Keratinocyte (primary cell): ENCODE results near the gene SMIM36. TPM values are rescaled to one million over a fixed set of nuclear protein-coding genes. Genes with fewer than 3 reads are reported as not detected.

Source experiments
- DNase-seq: peaks from one replicate; pipeline ENCODE4 v3.0.0-alpha.2; 2011; ENCODE audit warnings: low read depth, missing footprints, low spot score
- FAIRE-seq: peaks from 2 replicates; lab custom pipeline; 2011; peaks lifted over from hg19 to GRCh38; lab: Jason Lieb, UNC
- H2AFZ ChIP-seq: 2 replicates; pipeline ENCODE4 v1.6.0; 2012; ENCODE audit warnings: low read length, control low read depth, inconsistent platforms; ENCODE audit not compliant: control insufficient read depth
- H3K27ac ChIP-seq: 2 replicates; pipeline ENCODE4 v1.5.1; 2011; ENCODE audit warnings: low read length; ENCODE audit not compliant: control insufficient read depth, insufficient read depth
- H3K27me3 ChIP-seq: 3 replicates; pipeline ENCODE4 v1.6.0; 2011; ENCODE audit warnings: low read length; ENCODE audit not compliant: control insufficient read depth, insufficient read depth; ENCODE audit errors: extremely low read depth
- H3K36me3 ChIP-seq, 2 experiments: 2 replicates in 1 of 2; 3 replicates in 1 of 2; pipeline ENCODE4 v1.5.1; 2011; ENCODE audit warnings: low read length in 2 of 2, mild to moderate bottlenecking in 1 of 2; ENCODE audit not compliant: control insufficient read depth in 2 of 2, insufficient read depth in 2 of 2; ENCODE audit errors: extremely low read depth in 1 of 2
- H3K4me1 ChIP-seq: 3 replicates; pipeline ENCODE4 v1.5.1; 2011; ENCODE audit warnings: low read length; ENCODE audit not compliant: control insufficient read depth, insufficient read depth; ENCODE audit errors: extremely low read depth
- H3K4me2 ChIP-seq: 3 replicates; pipeline ENCODE4 v1.6.0; 2011; ENCODE audit warnings: low read depth, low read length; ENCODE audit not compliant: control insufficient read depth, insufficient read depth; ENCODE audit errors: extremely low read depth
- H3K4me3 ChIP-seq, 3 experiments: fragments of 200-600 bp in 1 of 3; sonication (generic) in 1 of 3; 2 replicates in 2 of 3; 3 replicates in 1 of 3; pipeline ENCODE4 v1.5.1; 2011 to 2016; ENCODE audit warnings: low read length in 3 of 3, mild to moderate bottlenecking in 3 of 3, control low read depth in 2 of 3, inconsistent platforms in 1 of 3, low read depth in 1 of 3, mixed read lengths in 1 of 3, mixed run types in 1 of 3, moderate library complexity in 1 of 3; ENCODE audit not compliant: control insufficient read depth in 2 of 3, insufficient read depth in 2 of 3; ENCODE audit errors: extremely low read depth in 1 of 3
- H3K79me2 ChIP-seq: 2 replicates; pipeline ENCODE4 v1.6.0; 2012; ENCODE audit warnings: low read length; ENCODE audit not compliant: control insufficient read depth, insufficient read depth
- H3K9ac ChIP-seq: 3 replicates; pipeline ENCODE4 v1.6.0; 2011; ENCODE audit warnings: low read length; ENCODE audit not compliant: control insufficient read depth, insufficient read depth; ENCODE audit errors: extremely low read depth
- H3K9me1 ChIP-seq: 3 replicates; pipeline ENCODE4 v1.6.0; 2011; ENCODE audit warnings: low read length; ENCODE audit not compliant: control insufficient read depth, insufficient read depth; ENCODE audit errors: extremely low read depth
- H3K9me3 ChIP-seq: 2 replicates; pipeline ENCODE4 v1.5.1; 2012; ENCODE audit warnings: low read depth, low read length; ENCODE audit not compliant: control insufficient read depth
- H4K20me1 ChIP-seq: 3 replicates; pipeline ENCODE4 v1.6.0; 2011; ENCODE audit warnings: low read length; ENCODE audit not compliant: control insufficient read depth, insufficient read depth; ENCODE audit errors: extremely low read depth
- EZH2 ChIP-seq: IDR thresholded peaks from one replicate; pipeline ENCODE4 v1.6.1; 2012; ENCODE audit warnings: inconsistent platforms, mild to moderate bottlenecking, low read length, moderate library complexity
- dilution Hi-C: fragments of 300-500 bp; cut with MboI; formaldehyde crosslinking; loops from one replicate; pipeline ENCODE4 v1.7.0; 2020; ENCODE audit warnings: low sequenced_read_pairs; ENCODE audit not compliant: extremely low pct_ligation_motif_present
- polyA plus RNA-seq, 5 experiments: library from polyadenylated mRNA; depleted of rRNA in 3 of 5; stranded (reverse) in 3 of 5; stranded (forward) in 1 of 5; unstranded in 1 of 5; fragments of >200 nt; gene quantifications; 1 replicate in 1 of 5; 2 replicates in 3 of 5; 3 replicates in 1 of 5; pipeline versions ENCODE4 v1.2.1 to v1.2.3, GENCODE V29; 2011 to 2012; ENCODE audit warnings: missing spikeins in 2 of 5, low read depth in 1 of 5, low replicate concordance in 1 of 5
- TF ChIP-seq, protein P1 (sequence below), 3 experiments: IDR thresholded peaks in 1 of 3; conservative IDR thresholded peaks in 1 of 3; optimal IDR thresholded peaks in 1 of 3; 2 replicates in 2 of 3; 3 replicates in 1 of 3; pipeline versions ENCODE3 to v1.5.1; 2011; ENCODE audit warnings: low read length in 3 of 3, mild to moderate bottlenecking in 3 of 3, moderate library complexity in 2 of 3, control low read depth in 1 of 3, inconsistent platforms in 1 of 3; ENCODE audit not compliant: insufficient read depth in 2 of 3; ENCODE audit errors: extremely low read depth in 1 of 3

Gene SMIM36
- polyA plus RNA-seq, 1 donor (not counting 4 experiments of a cell fraction or from before 2014, with no cell fraction given), result not detected

DNA sequence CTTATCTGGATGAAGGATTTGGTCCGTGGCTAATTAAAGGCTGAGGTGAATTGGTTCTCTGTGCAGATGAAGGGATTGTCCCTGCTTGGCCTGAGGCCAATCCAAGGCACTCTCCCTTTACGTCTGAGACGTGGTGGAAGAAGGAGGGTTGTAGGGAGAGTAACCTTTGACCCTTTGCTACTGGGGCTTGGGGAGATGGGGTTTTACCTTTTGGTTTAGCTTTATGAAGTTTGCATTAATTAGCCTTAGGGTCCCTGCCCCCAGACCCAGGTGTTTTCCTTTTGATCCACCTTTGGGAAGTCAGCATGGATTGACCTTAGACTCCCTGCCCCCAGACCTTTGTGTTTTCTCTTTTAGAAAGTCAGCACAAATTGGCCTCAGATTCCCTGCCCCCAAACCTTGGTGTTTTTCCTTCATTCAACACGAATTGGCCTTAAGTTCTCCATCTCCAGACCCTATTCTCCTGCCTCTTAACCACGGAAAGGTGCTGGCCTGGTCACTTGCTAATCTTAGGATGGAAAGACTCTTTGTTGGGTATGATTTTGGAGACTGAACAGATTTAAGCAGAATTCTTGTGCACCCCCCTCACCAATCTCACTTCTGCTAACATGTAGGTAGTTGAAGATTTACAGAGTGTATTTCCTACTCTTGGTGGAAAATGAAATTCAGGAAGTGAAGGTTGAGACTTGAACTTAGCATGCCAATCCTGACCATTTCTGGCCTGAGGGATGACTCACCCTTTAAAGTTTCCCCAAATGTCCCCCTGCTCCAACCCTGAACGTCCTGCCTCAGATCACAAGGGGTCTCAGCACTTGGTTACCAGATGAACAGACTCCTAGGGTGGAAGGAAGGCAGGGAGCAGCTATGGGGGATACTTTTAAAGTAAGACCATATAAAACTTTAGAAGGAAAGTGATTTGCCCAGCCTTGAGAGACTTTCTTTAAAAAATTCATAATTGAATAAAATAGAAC, 66.5 kb downstream of the SMIM36 start:
- H3K27ac ChIP-seq, result no peak overlapping the region
- no peak for FAIRE-seq

DNA sequence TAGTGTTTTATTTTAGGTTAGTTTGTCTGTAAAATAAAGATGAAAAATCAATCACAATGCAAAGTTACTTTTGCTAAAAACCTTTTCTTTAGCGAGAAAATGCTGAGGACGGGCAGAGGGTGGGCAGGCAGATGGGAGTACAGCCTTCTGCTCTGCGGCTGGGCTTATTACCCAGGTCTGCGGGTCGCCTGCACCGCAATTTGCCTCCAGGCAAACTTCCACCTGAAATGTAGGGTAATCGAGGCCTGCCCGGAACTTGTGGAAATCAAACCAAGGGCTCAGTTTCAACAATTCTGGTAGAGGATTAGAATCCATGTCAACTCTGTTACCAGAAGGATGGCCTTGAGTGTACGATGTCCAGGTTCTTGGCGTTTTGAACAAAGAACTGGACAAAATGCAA, 67.3 kb downstream of the SMIM36 start:
- Histone ChIP-seq H3K4me2 (no peak overlapping the region), H3K9ac (no peak overlapping the region), H3K9me1 (no peaks in the 10 kb centered on the region), H3K27ac (no peak overlapping the region), H3K4me3 (no peak overlapping the region), H3K9me3 (no peaks in the 10 kb centered on the region), H2AFZ (no peak overlapping the region), H3K4me1 (peaks cover 6% of the 10 kb centered on the region), H3K27me3 (no peaks in the 10 kb centered on the region), H3K79me2 (no peaks in the 10 kb centered on the region), H4K20me1 (no peaks in the 10 kb centered on the region), H3K36me3 (no peaks in the 10 kb centered on the region)
- FAIRE-seq, result no peak
- dilution Hi-C loops, result no loop called here
- DNase-seq, result no peak
- no peak for TF ChIP-seq EZH2
- TF ChIP-seq, protein P1, sequence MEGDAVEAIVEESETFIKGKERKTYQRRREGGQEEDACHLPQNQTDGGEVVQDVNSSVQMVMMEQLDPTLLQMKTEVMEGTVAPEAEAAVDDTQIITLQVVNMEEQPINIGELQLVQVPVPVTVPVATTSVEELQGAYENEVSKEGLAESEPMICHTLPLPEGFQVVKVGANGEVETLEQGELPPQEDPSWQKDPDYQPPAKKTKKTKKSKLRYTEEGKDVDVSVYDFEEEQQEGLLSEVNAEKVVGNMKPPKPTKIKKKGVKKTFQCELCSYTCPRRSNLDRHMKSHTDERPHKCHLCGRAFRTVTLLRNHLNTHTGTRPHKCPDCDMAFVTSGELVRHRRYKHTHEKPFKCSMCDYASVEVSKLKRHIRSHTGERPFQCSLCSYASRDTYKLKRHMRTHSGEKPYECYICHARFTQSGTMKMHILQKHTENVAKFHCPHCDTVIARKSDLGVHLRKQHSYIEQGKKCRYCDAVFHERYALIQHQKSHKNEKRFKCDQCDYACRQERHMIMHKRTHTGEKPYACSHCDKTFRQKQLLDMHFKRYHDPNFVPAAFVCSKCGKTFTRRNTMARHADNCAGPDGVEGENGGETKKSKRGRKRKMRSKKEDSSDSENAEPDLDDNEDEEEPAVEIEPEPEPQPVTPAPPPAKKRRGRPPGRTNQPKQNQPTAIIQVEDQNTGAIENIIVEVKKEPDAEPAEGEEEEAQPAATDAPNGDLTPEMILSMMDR (optimal IDR thresholded peaks at IDR 0.05 in 1 of 3, IDR thresholded peaks at IDR 0.05 in 1 of 3, conservative IDR thresholded peaks at IDR 0.05 in 1 of 3; ENCODE audit: extremely low read depth in 1 of 3, insufficient read depth in 2 of 3, low read length in 3 of 3), result no peak

More for the DNA sequence above, 66.5 kb downstream of the SMIM36 start:
- Histone ChIP-seq H3K4me2 (no peak overlapping the region), H3K27me3 (no peaks in the 10 kb centered on the region), H3K36me3 (no peaks in the 10 kb centered on the region), H2AFZ (no peak overlapping the region), H3K4me3 (no peak overlapping the region), H3K9ac (no peak overlapping the region), H3K9me3 (no peaks in the 10 kb centered on the region), H3K9me1 (no peaks in the 10 kb centered on the region), H3K4me1 (peaks cover 6% of the 10 kb centered on the region), H3K79me2 (no peaks in the 10 kb centered on the region), H4K20me1 (no peaks in the 10 kb centered on the region)
- TF ChIP-seq EZH2, result no peak
- TF ChIP-seq, protein P1 (optimal IDR thresholded peaks at IDR 0.05 in 1 of 3, IDR thresholded peaks at IDR 0.05 in 1 of 3, conservative IDR thresholded peaks at IDR 0.05 in 1 of 3; ENCODE audit: extremely low read depth in 1 of 3, insufficient read depth in 2 of 3, low read length in 3 of 3), result no peak
- dilution Hi-C loops, result no loop called here
- DNase-seq, result no peak
